CD4-positive, alpha-beta T cell (primary cell): ENCODE measurements around the gene ATP8A2. TPM values are rescaled to one million over a fixed set of nuclear protein-coding genes. Genes with fewer than 3 reads are reported as not detected.

Source experiments
- ATAC-seq: fragments of 200-7000 bp; cut with Tn5 transposase; one replicate; pipeline ENCODE4 v1.10.0; 2022; ENCODE audit warnings: mild to moderate bottlenecking; ENCODE audit not compliant: poor library complexity
- CTCF ChIA-PET: fragments of 350-600 bp; sonication (Branson Sonifier 250); formaldehyde crosslinking; loops from one replicate; lab custom pipeline; 2021; ENCODE audit warnings: antibody characterized with exemption, inconsistent platforms; lab: Charles Lee
- POLR2A ChIA-PET: fragments of 350-600 bp; sonication (Branson Sonifier 250); formaldehyde crosslinking; loops from one replicate; lab custom pipeline; 2021; ENCODE audit warnings: antibody characterized with exemption, inconsistent platforms; lab: Charles Lee
- DNase-seq, 14 experiments: peaks; one replicate each; pipeline ENCODE4 v3.0.0-alpha.2; 2013 to 2020; ENCODE audit warnings: mixed read lengths in 2 of 14
- H3K27ac ChIP-seq, 2 donors: one replicate each; pipeline versions ENCODE4 v1.5.1 to v1.7.0; 2013; ENCODE audit warnings: low read length in 2 of 2, low read depth in 1 of 2, mild to moderate bottlenecking in 1 of 2
- H3K27me3 ChIP-seq, 2 experiments: 1 replicate in 1 of 2; 2 replicates in 1 of 2; pipeline versions ENCODE4 v1.6.1 to v1.7.0; 2013; ENCODE audit warnings: low read length in 2 of 2, control low read depth in 1 of 2, mild to moderate bottlenecking in 1 of 2, moderate library complexity in 1 of 2; ENCODE audit not compliant: insufficient read depth in 2 of 2, control insufficient read depth in 1 of 2
- H3K36me3 ChIP-seq: one replicate; pipeline ENCODE4 v1.6.1; 2013; ENCODE audit warnings: low read length, control low read depth; ENCODE audit not compliant: insufficient read depth
- H3K4me1 ChIP-seq: one replicate; pipeline ENCODE4 v1.6.1; 2013; ENCODE audit warnings: low read length, control low read depth; ENCODE audit not compliant: insufficient read depth
- H3K4me3 ChIP-seq: one replicate; pipeline ENCODE4 v1.5.1; 2013; ENCODE audit warnings: mild to moderate bottlenecking, low read length, moderate library complexity
- H3K9me3 ChIP-seq, 2 experiments: 1 replicate in 1 of 2; 2 replicates in 1 of 2; pipeline versions ENCODE4 v1.6.1 to v1.7.0; 2013; ENCODE audit warnings: low read length in 2 of 2, mild to moderate bottlenecking in 2 of 2, control low read depth in 1 of 2, moderate library complexity in 1 of 2; ENCODE audit not compliant: control insufficient read depth in 1 of 2, insufficient read depth in 1 of 2
- H3K27ac Mint-ChIP-seq: one replicate; pipeline ENCODE4 v1.8.0; 2020; ENCODE audit warnings: mixed read lengths
- H3K27me3 Mint-ChIP-seq: one replicate; pipeline ENCODE4 v1.8.0; 2021; ENCODE audit warnings: mixed read lengths
- H3K36me3 Mint-ChIP-seq: one replicate; pipeline ENCODE4 v1.8.0; 2021; ENCODE audit warnings: low read depth, mixed read lengths
- H3K4me1 Mint-ChIP-seq: one replicate; pipeline ENCODE4 v1.8.0; 2021; ENCODE audit warnings: low read depth, mixed read lengths
- H3K4me3 Mint-ChIP-seq: one replicate; pipeline ENCODE4 v1.8.0; 2020; ENCODE audit warnings: mild to moderate bottlenecking, mixed read lengths
- H3K9me3 Mint-ChIP-seq: one replicate; pipeline ENCODE4 v1.8.0; 2020; ENCODE audit warnings: mixed read lengths
- CTCF ChIP-seq: fragments of 200-600 bp; IDR thresholded peaks from one replicate; pipeline ENCODE4 v1.8.0; 2022; ENCODE audit warnings: antibody characterized with exemption, mild to moderate bottlenecking
- intact Hi-C, 2 experiments: fragments of 100-400 bp; cut with DNase I in 1 of 2; cut with micrococcal nuclease in 1 of 2; formaldehyde crosslinking; loops; one replicate each; pipeline versions ENCODE4 v1.15.1 to v1.9.0; 2023 to 2025; cut with DNase I, micrococcal nuclease
- total RNA-seq, 174 experiments: library from RNA in 2 of 174; stranded (reverse) in 2 of 174; gene quantifications; one replicate each; pipeline ENCODE4 v1.2.3 and lab custom pipeline; 2021 to 2026

ATP8A2 gene
- total RNA-seq, 2 experiments from 2014 or later = 0.22 to 0.36 TPM

- H3K4me1 Mint-ChIP-seq = peaks cover 12% of the 10 kb centered on the region
- DNase-seq = no peak
- no peaks in the 10 kb centered on the region for H3K36me3 Mint-ChIP-seq
- no peak overlapping the region for H3K27ac ChIP-seq
- no peak overlapping the region for H3K27ac Mint-ChIP-seq
- H3K27me3 ChIP-seq = no peaks in the 10 kb centered on the region
- no peak overlapping the region for H3K4me3 Mint-ChIP-seq
- ATAC-seq = no peak
- no peaks in the 10 kb centered on the region for H3K9me3 ChIP-seq
- CTCF ChIA-PET = no interaction called here
- no peak overlapping the region for H3K4me3 ChIP-seq
- no peak for TF ChIP-seq CTCF
- no peaks in the 10 kb centered on the region for H3K9me3 Mint-ChIP-seq
- POLR2A ChIA-PET = no interaction called here
- peaks cover 7% of the 10 kb centered on the region for H3K4me1 ChIP-seq
- H3K27me3 Mint-ChIP-seq = no peaks in the 10 kb centered on the region
- no peaks in the 10 kb centered on the region for H3K36me3 ChIP-seq
- intact Hi-C loops = no loop called here
Observed at GRCh38 chr13:25761041-25761440, 389.3 kb downstream of the ATP8A2 start.

GRCh38 chr13:25762281-25762680 lies 390.5 kb downstream of the ATP8A2 start:
- peaks cover 7% of the 10 kb centered on the region for H3K4me1 ChIP-seq
- no peak for ATAC-seq
- H3K4me1 Mint-ChIP-seq = peaks cover 12% of the 10 kb centered on the region
- H3K27me3 ChIP-seq = no peaks in the 10 kb centered on the region
- H3K27ac Mint-ChIP-seq = no peak overlapping the region
- no peak for DNase-seq
- ChIA-PET CTCF (no interaction called here), POLR2A (interaction anchor here (0.6 kb wide), 1 partner anchor 43 kb away, joined by 3 read pairs; no protein-coding TSS in a partner anchor)
- intact Hi-C loops = no loop called here
- no peaks in the 10 kb centered on the region for H3K36me3 Mint-ChIP-seq
- no peak for TF ChIP-seq CTCF
- no peak overlapping the region for H3K4me3 Mint-ChIP-seq
- no peaks in the 10 kb centered on the region for H3K27me3 Mint-ChIP-seq
- H3K9me3 ChIP-seq = no peaks in the 10 kb centered on the region
- no peak overlapping the region for H3K4me3 ChIP-seq
- no peaks in the 10 kb centered on the region for H3K9me3 Mint-ChIP-seq
- H3K27ac ChIP-seq = no peak overlapping the region
- H3K36me3 ChIP-seq = no peaks in the 10 kb centered on the region

GRCh38 chr13:25762795-25763377 lies 391.1 kb downstream of the ATP8A2 start:
- TF ChIP-seq CTCF = no peak
- Mint-ChIP-seq H3K9me3 (no peaks in the 10 kb centered on the region), H3K4me1 (peaks cover 12% of the 10 kb centered on the region), H3K27ac (no peak overlapping the region), H3K36me3 (no peaks in the 10 kb centered on the region), H3K27me3 (no peaks in the 10 kb centered on the region), H3K4me3 (no peak overlapping the region)
- Histone ChIP-seq H3K4me3 (no peak overlapping the region), H3K9me3 (no peaks in the 10 kb centered on the region), H3K27ac (no peak overlapping the region), H3K36me3 (no peaks in the 10 kb centered on the region), H3K27me3 (no peaks in the 10 kb centered on the region), H3K4me1 (peaks cover 7% of the 10 kb centered on the region)
- CTCF ChIA-PET = no interaction called here
- no peak for ATAC-seq
- intact Hi-C loops = no loop called here
- POLR2A ChIA-PET = interaction anchor here (0.6 kb wide), 1 partner anchor 43 kb away, joined by 3 read pairs; no protein-coding TSS in a partner anchor
- peak in 3 of 14 experiments; percentile 30 to 51 (median 32) for DNase-seq
